GM18868 (cell line): ENCODE measurements around the gene SMPD3.
A peak's percentile ranks its signal among the peaks of the same experiment; 100 is the strongest.

ENCODE experiments used
- ATAC-seq: cut with Tn5 transposase; IDR thresholded peaks from one replicate; pipeline ENCODE4 v1.9.1; 2021; ENCODE audit warnings: mild to moderate bottlenecking, moderate library complexity; ENCODE audit not compliant: unreplicated experiment

The SMPD3 gene

DNA sequence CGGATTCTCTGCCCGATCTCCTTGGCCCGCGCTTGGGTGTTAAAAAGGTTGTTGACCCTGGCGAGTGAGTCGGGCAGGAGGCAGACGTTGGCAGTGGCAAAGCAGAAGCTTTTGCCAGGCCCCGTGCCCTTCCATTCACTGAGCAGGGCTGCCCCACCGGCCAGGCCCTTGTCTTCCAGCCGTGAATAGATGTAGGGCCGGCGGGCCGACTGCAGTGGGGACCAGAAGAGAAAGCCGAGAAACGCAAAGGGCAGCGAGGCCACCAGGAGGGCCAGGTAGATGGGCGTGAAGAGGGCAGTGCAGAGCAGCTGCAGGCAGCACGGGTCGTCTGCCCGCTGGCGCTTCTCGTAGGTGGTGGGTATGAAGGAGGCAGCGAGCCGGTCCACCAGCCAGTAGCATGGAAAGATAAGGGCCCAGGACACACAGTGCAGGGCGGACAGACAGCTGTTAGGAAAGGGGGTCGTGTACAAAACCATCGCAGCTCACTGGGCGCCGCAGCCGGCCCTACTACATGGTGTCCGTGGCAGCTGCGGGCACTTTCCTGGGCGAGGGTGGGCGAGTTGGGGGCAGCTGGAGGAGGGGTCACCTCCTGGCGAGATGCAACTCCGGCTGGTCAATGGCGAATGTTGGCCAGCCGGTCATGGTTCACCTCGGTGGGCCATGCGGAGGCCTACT is 76.5 kb downstream of the SMPD3 start:
- no peak for ATAC-seq

- ATAC-seq: no peak
Measured at GRCh38 chr16:68371276-68371651, 77.0 kb downstream of the SMPD3 start.

GRCh38 chr16:68370581-68371275 is 77.6 kb downstream of the SMPD3 start:
- no peak for ATAC-seq

DNA sequence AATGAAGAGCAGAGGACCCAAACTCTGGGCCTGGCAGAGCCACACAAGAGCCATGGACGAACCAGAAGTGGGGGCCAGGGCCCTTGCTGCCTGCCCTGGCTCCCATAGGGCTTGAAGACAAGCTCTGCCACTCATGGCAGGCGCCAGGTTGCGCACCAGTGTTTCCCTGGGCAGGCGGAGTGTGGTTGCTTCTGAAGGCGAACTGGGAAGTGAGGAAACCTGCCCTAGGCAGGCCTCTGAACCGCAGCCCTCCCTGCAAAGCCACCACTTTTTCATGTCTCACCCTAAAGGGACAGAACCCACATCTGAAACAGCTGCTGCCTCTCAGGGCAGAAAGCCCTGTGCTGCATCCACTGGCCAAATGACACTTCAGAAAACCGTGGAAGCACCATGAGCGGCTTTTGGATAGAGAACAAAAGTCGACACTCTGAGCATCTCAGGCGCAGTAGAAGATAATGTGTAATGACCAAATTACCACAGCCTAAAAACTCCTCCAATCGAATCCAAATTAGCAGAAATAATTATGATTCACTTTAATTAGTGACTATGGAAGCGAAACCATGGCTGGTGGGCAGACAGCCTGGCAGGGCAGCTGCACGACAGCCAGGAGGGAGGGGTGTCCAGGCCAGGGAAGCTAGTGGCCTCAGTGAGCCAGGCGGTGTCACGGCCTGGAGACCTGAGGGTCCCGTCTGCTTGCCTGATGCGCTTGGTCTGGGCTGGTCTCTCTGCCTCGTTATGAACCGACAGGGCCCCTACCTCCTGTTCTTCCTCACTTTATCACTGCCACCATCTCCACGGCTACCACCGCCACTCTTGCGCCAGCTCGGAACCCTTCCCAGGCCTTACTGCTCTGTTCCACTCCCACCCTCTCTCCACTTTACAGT is 78.4 kb downstream of the SMPD3 start:
- ATAC-seq: peak; percentile 56

- ATAC-seq: no peak
Measured at GRCh38 chr16:68369168-68369567, 79.1 kb downstream of the SMPD3 start.

DNA sequence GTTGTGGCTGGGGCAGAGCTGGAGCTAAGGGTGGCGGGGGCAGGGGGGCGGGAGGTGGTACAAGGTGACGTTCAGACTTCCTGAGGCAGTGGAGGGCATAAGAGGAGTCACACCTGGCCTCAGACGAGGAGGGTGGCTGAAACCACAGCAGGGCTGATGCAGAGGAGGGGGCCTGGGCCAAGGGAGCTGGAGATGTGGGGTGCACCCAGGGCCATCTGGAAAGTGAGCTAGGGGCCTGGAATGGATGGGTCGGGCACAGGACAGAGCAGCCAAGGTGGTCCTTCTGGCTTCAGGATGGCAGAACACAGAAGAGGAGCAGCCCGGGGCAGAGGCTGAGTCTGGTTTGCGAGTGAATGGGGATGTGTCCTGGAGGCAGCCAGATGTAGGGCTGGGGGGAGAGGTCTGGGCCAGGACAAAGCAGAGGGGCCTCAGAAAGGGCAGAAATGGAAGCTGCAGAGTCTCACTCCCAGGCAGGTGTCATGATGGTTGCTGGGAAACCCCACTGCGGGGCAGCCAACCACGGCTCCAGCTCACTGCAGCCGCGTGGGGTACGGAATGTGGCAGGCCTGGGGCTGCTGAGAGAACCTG is 79.9 kb downstream of the SMPD3 start:
- ATAC-seq: no peak

DNA sequence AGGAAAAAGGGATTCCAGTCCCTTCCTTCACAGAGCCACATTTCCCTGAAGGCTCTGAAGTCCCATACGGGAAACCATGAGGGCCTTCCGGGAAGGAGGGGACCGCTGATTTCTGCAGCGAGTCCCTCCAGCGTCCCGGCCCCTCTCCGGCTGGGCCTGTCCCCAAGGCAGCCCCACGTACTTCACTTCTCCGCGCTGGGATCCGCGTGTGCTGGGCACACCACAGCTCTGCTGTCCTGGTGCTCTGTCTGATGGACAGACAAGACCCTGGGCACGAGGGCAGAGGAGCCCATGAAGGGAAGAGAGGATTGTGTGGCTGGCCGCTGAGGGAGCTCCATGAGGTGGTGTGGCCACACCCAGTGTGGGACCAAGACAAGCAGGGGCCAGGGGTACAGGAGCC is 80.4 kb downstream of the SMPD3 start:
- no peak for ATAC-seq

GRCh38 chr16:68367440-68367839 is 80.9 kb downstream of the SMPD3 start:
- ATAC-seq: no peak

- no peak for ATAC-seq
Measured at GRCh38 chr16:68367030-68367429, 81.3 kb downstream of the SMPD3 start.

GRCh38 chr16:68366062-68366461 is 82.2 kb downstream of the SMPD3 start:
- no peak for ATAC-seq

DNA sequence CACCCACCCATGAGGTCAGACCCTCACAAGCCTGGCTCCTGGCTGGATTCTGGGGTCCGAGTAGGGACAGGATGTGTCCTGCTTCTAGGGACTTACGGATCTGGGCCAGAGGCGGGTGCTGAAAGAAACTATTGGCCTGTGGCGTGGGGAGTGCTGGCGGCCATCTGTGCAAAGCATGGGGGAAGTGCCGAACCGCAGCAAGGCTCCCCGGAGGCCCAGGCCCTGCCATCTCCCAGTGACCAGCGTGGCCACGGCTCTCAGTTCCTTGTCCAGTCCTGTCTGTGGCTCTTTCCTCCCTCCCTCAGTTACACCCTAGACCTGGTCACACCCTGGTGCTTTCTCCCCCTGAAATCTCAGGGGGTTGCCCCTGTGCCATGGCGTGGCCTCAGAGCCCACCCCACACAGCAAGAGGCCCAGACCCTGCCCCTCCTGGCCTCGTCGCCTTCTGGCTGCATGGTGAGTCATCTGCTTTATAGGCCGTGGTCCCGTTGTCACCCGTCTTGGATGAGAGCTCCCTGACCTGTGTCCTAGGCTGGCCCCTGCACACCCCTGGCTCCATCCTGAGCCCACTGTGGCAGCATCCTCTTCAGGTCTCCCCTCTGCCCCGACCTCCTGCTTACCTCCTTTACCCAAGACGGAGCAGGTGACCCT is 83.0 kb downstream of the SMPD3 start:
- no peak for ATAC-seq

DNA sequence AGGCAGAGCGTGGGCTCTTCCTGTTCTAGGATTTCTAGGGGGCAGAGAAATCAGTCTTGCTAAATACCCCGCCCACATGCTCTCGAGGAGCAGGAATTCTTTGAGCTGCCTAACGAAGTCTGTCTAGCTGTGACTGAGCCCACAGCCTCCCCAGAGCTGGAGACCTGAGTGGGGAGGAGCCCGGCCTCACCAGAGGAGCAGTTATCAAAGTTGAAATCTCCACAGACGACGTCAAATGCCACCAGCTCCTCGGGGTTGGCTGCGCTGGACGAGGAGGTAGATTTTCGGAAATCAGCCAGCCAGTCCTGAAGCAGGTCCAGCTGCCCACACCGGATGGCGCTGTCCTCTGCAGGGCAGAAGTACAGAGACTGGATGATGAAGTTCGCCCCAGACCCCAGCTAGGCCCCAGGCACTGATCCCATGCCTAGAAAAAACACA is 83.7 kb downstream of the SMPD3 start:
- ATAC-seq: no peak

DNA sequence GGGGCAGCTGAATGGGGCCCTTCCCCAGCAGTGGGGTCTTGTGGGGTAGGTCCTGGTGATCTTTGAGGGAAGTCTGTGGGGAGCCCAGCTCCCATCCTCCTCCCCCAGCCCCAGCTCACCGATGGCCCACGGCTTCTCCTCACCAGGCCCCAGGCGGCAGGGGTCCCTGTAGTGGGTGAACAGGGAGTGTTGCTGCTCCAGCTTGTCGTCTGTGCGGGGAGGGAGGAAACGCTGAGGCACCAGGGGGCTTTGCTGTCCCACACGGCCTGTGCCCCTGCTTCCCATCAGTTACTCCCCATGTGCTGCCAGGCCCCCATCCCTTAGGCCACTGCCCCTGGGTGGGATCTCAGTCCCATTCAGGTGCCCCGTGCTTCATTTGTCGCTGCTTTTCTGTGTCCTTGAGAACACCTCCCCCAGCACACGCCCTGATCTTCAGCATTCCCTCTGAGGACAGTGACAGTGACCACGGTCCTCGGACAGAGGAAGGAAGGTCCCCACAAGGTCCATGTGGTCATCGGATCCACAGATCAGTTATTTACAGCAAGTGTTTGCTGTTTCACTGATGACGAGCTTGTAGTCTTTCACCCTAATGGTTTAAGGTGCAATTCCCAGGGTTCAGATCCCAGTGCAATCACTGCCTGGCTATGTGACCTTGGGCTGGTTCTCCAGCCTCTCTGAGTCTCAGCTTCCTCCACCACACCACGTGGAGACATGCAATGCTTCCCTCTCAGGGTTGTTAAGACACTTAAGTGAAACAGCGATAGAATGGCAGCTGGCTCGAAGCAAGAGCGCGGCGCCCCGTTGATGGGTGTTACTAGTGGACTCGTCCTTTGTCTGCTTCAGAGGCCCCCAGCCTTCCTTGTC is 84.4 kb downstream of the SMPD3 start:
- no peak for ATAC-seq

DNA sequence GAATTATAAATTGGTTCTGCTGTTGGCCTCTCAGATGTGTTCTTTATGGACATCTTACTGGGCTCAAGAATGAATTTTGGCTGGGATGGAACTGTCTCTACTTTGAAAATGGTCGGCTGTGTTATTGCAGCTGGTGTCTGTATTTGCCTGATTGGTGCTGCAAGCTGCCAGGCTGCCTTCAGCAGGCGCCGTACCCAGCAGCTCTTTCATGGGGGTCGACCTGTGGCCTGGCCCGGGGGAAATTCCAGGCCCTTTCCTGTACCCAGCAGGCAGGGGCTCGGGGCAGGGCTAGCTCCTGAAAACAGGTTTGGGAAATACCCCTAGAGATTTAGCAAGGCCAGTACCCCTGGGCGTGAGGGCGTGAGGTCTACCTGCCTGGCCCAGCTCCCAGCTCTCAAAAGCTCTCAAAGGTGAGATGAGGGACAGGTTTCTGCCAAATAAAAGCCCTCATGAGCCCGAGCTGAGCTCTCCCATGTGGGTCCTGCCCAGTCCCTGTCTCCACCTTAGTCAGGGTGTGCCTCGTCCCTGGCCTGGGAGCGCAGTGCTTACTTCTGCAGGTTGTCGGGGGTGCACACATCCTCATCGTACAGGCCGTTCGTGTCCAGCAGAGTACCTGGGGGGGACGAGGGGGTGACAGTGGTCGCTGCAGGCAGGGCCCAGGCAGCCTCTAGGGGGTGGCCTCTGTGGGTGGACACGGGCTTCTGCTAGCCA is 85.2 kb downstream of the SMPD3 start:
- ATAC-seq: no peak

- ATAC-seq: no peak
Measured at GRCh38 chr16:68362262-68362913, 85.9 kb downstream of the SMPD3 start.

DNA sequence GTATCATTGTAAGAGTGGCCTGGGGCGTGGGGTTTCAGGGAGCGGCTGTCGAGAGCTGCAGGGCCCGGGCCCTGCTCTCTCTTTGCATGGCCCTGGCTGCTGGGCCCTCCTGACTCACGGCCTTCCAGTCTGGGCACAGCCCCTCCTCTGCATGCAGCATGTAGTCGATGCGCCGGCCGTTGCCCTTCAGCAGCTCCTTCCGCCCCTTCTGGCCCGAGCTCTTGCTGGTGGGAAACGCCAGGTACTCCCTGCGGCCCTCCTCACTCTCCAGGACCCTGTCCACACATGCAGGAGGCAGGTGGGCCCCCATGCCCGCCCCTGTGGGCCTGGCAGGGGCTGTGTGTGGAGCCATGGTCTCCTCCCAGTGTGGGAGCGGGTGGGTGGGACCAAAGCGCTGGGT is 86.8 kb downstream of the SMPD3 start:
- ATAC-seq: no peak

GRCh38 chr16:68360956-68361355 is 87.4 kb downstream of the SMPD3 start:
- ATAC-seq: no peak

GRCh38 chr16:68360547-68360946 is 87.8 kb downstream of the SMPD3 start:
- no peak for ATAC-seq
